ENCODE measurements around the gene ALDH3A1. TPM values are rescaled to one million over a fixed set of nuclear protein-coding genes. Genes with fewer than 3 reads are reported as not detected.

ALDH3A1 gene
- total RNA-seq, 1 donor from 2014 or later: 14.4 TPM

DNA sequence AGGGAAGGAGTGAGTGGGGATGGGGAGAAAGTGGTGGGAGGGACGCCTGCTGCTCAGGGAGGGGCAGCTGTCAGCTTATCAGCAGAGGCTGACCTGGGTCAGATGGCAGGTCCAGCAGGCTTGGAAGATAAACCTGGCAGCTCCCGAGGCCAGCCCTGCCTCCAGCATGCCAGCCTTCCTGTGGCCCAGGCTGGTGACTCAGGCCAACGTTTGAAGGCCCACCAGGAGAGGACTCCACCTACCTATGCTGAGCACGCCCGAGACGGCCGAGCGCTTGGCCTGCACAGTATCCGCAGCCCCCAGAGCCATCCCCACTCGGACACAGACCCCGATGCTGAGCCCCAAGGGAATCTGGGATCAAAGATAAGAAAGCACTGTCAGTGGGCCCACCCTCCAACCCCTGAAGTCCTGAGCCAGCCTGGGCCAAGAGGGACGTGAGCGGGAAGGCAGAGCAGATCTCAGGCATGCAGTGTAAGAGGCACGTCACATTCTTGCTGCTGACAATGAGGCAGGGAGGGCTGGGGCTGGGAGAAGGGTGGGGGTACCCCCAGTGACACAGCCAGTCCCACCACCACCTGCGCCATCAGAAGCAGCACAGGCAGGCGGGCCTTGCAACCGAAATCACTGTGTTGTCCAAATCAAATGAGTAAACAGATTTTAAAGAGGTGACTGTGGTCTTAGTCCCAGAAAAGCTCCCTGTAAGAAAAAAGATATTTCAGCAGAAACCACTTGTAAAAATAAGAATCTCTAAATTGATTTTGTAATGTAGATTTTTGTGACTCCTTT lies 44.1 kb downstream of the ALDH3A1 start:
- Histone ChIP-seq H3K9me3 (no peaks in the 10 kb centered on the region), H3K27ac (peak overlapping the region; percentile 53 to 72), H3K4me3 (no peak overlapping the region), H3K27me3 (no peaks in the 10 kb centered on the region), H3K4me1 (peaks cover 7 to 13% of the 10 kb centered on the region in 2 donors), H3K36me3 (no peaks in the 10 kb centered on the region)
- DNase-seq (ENCODE audit: low spot score in 2 of 2): no peak
- intact Hi-C loops (cut with DNase I): loop anchor here (2.0 kb wide), 1 partner anchor 59 kb away; no protein-coding TSS in a partner anchor
- TF ChIP-seq, protein P1, sequence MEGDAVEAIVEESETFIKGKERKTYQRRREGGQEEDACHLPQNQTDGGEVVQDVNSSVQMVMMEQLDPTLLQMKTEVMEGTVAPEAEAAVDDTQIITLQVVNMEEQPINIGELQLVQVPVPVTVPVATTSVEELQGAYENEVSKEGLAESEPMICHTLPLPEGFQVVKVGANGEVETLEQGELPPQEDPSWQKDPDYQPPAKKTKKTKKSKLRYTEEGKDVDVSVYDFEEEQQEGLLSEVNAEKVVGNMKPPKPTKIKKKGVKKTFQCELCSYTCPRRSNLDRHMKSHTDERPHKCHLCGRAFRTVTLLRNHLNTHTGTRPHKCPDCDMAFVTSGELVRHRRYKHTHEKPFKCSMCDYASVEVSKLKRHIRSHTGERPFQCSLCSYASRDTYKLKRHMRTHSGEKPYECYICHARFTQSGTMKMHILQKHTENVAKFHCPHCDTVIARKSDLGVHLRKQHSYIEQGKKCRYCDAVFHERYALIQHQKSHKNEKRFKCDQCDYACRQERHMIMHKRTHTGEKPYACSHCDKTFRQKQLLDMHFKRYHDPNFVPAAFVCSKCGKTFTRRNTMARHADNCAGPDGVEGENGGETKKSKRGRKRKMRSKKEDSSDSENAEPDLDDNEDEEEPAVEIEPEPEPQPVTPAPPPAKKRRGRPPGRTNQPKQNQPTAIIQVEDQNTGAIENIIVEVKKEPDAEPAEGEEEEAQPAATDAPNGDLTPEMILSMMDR (IDR thresholded peaks at IDR 0.05): no peak

DNA sequence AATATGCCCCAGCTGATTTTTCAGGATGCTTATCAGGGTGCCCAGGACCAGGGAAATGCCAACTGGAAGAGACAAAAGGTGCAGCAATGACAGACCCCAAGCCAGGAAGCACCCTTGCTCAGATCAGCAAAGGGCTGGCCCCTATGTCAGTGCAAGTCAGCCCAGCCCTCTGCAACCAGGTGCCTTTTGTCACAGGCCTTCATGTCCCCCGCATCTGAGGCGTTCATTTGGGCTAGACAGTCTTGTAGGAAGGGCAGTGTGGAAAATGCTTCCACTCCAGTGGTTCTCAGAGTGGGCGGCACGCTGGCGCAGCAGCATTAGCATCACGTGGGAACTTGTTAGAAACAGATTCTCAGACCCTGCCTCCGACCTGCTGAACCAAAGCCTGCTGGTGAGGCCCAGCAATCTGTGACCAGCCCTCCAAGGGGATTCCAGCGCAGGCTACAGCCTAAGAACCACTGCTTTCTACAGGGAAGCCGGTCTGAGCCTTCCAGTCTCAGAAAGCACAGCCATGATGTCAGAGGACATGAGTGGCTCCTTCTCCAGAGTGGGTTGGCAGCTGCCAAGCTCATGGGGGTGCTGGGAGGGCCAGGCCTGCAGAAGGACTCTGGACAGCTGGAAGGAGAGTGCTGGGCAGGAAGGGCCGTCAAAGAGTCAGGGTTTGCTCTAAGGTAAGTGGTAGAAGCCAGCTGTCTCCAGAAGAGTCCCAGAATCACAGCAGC lies 44.8 kb downstream of the ALDH3A1 start:
- H3K9me3 ChIP-seq: no peaks in the 10 kb centered on the region
- no peaks in the 10 kb centered on the region for H3K27me3 ChIP-seq
- H3K36me3 ChIP-seq: no peaks in the 10 kb centered on the region
- no peak overlapping the region for H3K4me3 ChIP-seq
- DNase-seq (ENCODE audit: low spot score in 2 of 2): no peak
- peak overlapping the region; percentile 53 to 72 for H3K27ac ChIP-seq
- TF ChIP-seq, protein P1 (IDR thresholded peaks at IDR 0.05): no peak
- peaks cover 7 to 13% of the 10 kb centered on the region in 2 donors for H3K4me1 ChIP-seq
- intact Hi-C loops (cut with DNase I): no loop called here

DNA sequence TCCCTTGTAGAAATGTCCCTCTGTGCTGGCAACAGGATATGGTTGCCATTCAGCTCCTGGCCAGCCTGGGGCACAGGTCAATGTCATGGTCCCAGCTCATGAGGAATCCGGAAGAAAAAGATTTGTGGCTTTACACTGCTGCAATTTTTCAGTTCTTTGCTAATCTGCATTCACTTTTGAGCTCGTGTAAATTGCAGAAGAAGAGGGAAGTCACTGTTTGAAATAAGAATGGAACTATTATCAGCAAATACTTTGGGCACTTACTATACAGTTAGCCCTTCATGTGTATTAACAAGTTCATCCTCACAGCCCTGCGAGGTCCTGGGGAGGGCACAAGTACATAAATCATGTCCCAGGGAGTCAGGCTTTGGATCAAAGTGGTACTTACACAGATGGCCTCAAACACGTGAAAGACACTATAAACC lies 45.9 kb downstream of the ALDH3A1 start:
- H3K4me3 ChIP-seq: no peak overlapping the region
- H3K9me3 ChIP-seq: no peaks in the 10 kb centered on the region
- H3K27ac ChIP-seq: no peak overlapping the region
- intact Hi-C loops (cut with DNase I): no loop called here
- TF ChIP-seq, protein P1 (IDR thresholded peaks at IDR 0.05): no peak
- no peak for DNase-seq (ENCODE audit: low spot score in 2 of 2)
- H3K27me3 ChIP-seq: no peaks in the 10 kb centered on the region
- no peaks in the 10 kb centered on the region for H3K36me3 ChIP-seq
- peaks cover 7 to 13% of the 10 kb centered on the region in 2 donors for H3K4me1 ChIP-seq

Other genes starting within 250 kb of the ALDH3A1 start
- 0.64 TPM for gene SLC47A1, start 214.4 kb downstream of the ALDH3A1 start, total RNA-seq
- 189 TPM for gene ALDH3A2, start 99.5 kb downstream of the ALDH3A1 start, total RNA-seq
- gene SLC47A2, start 31.7 kb downstream of the ALDH3A1 start, total RNA-seq: not detected
- gene ULK2, start 119.6 kb upstream of the ALDH3A1 start, total RNA-seq: 7.1 TPM
- gene AKAP10, start 229.5 kb upstream of the ALDH3A1 start, total RNA-seq: 15.0 TPM